Measurements from ENCODE around the gene TRDN.

The TRDN gene

GRCh38 chr6:123610779-123611178 is 26.0 kb downstream of the TRDN start:
- TF ChIP-seq CTCF (IDR thresholded peaks at IDR 0.05; ENCODE audit: low read length, missing control alignments), result no peak
- H3K4me3 ChIP-seq (replicated peaks; ENCODE audit: low read depth, low read length), result no peak overlapping the region
- no peak for DNase-seq (ENCODE audit: low read depth)

- no peak overlapping the region for H3K4me3 ChIP-seq (replicated peaks; ENCODE audit: low read depth, low read length)
- no peak for DNase-seq (ENCODE audit: low read depth)
- no peak for TF ChIP-seq CTCF (IDR thresholded peaks at IDR 0.05; ENCODE audit: low read length, missing control alignments)
Observed at GRCh38 chr6:123604067-123604466, 32.7 kb downstream of the TRDN start.

- no peak for DNase-seq (ENCODE audit: low read depth)
- TF ChIP-seq CTCF (IDR thresholded peaks at IDR 0.05; ENCODE audit: low read length, missing control alignments), result no peak
- no peak overlapping the region for H3K4me3 ChIP-seq (replicated peaks; ENCODE audit: low read depth, low read length)
Observed at GRCh38 chr6:123598011-123598410, 38.7 kb downstream of the TRDN start.

- no peak for TF ChIP-seq CTCF (IDR thresholded peaks at IDR 0.05; ENCODE audit: low read length, missing control alignments)
- DNase-seq (ENCODE audit: low read depth), result no peak
- no peak overlapping the region for H3K4me3 ChIP-seq (replicated peaks; ENCODE audit: low read depth, low read length)
Observed at GRCh38 chr6:123594776-123595175, 42.0 kb downstream of the TRDN start.

GRCh38 chr6:123592426-123592825 is 44.3 kb downstream of the TRDN start:
- H3K4me3 ChIP-seq (replicated peaks; ENCODE audit: low read depth, low read length), result no peak overlapping the region
- TF ChIP-seq CTCF (IDR thresholded peaks at IDR 0.05; ENCODE audit: low read length, missing control alignments), result no peak
- DNase-seq (ENCODE audit: low read depth), result no peak

GRCh38 chr6:123589973-123590372 is 46.8 kb downstream of the TRDN start:
- no peak overlapping the region for H3K4me3 ChIP-seq (replicated peaks; ENCODE audit: low read depth, low read length)
- no peak for TF ChIP-seq CTCF (IDR thresholded peaks at IDR 0.05; ENCODE audit: low read length, missing control alignments)
- no peak for DNase-seq (ENCODE audit: low read depth)

GRCh38 chr6:123589317-123589716 is 47.4 kb downstream of the TRDN start:
- no peak overlapping the region for H3K4me3 ChIP-seq (replicated peaks; ENCODE audit: low read depth, low read length)

More at GRCh38 chr6:123589317-123589716, 47.4 kb downstream of the TRDN start:
- no peak for TF ChIP-seq CTCF (IDR thresholded peaks at IDR 0.05; ENCODE audit: low read length, missing control alignments)
- no peak for DNase-seq (ENCODE audit: low read depth)

Data from fibroblast of pulmonary artery (primary cell).